RWPE2 (cell line): ENCODE results near the gene CDK3.
A peak's percentile ranks its signal among the peaks of the same experiment; 100 is the strongest.

Experiments
- ATAC-seq: fragments of 200-7000 bp; cut with Tn5 transposase; 3 replicates; pipeline ENCODE4 v1.9.1; 2021; ENCODE audit warnings: low read depth
- DNase-seq: peaks from one replicate; pipeline ENCODE4 v3.0.0-alpha.2; 2020; ENCODE audit warnings: low spot score
- H3K27ac ChIP-seq: fragments of 450-650 bp; 2 replicates; pipeline ENCODE4 v1.5.1; 2017; ENCODE audit warnings: mild to moderate bottlenecking; ENCODE audit not compliant: poor library complexity, severe bottlenecking
- H3K27me3 ChIP-seq: fragments of 250-450 bp; sonication (Bioruptor Pico); 2 replicates; pipeline ENCODE4 v1.5.1; 2021; ENCODE audit warnings: mild to moderate bottlenecking, moderate library complexity; ENCODE audit not compliant: insufficient read depth, poor library complexity, severe bottlenecking
- H3K36me3 ChIP-seq: fragments of 250-450 bp; sonication (Bioruptor Pico); 2 replicates; pipeline ENCODE4 v1.5.1; 2020; ENCODE audit warnings: low read depth, mild to moderate bottlenecking, moderate library complexity
- H3K4me1 ChIP-seq: fragments of 250-450 bp; sonication (Bioruptor Pico); 2 replicates; pipeline ENCODE4 v1.5.1; 2021; ENCODE audit warnings: mild to moderate bottlenecking, moderate library complexity; ENCODE audit not compliant: insufficient read depth, poor library complexity, severe bottlenecking
- H3K4me3 ChIP-seq: fragments of 250-450 bp; sonication (Bioruptor Pico); 2 replicates; pipeline ENCODE4 v1.5.1; 2021; ENCODE audit warnings: mild to moderate bottlenecking, moderate library complexity; ENCODE audit not compliant: severe bottlenecking
- H3K9me3 ChIP-seq: fragments of 250-450 bp; sonication (Bioruptor Pico); 2 replicates; pipeline ENCODE4 v1.5.1; 2021; ENCODE audit warnings: mild to moderate bottlenecking, moderate library complexity; ENCODE audit not compliant: severe bottlenecking
- TF ChIP-seq, protein P1 (sequence below): fragments of 450-650 bp; IDR thresholded peaks from one replicate; pipeline ENCODE4 v1.5.1; 2017; ENCODE audit warnings: mild to moderate bottlenecking, moderate library complexity; ENCODE audit not compliant: poor library complexity, severe bottlenecking

Gene CDK3

DNA sequence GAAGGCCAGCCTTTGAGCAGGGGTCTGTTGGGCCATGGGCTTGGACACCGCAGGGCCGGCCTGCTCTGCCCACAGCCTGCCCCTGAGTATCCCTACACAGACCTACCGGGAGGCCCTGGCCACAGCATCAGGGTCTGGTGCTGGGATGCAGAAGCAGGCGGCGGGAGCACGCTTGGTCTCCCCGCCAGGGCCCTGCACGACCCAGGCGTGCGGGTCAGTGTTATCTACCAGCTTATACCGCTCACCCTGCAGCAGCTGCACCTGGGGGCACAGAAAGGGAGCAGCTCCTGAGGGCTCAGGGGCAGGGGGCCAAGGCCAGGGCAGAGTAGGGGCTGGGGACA, 17.7 kb downstream of the CDK3 start:
- Histone ChIP-seq H3K9me3 (no peaks in the 10 kb centered on the region), H3K27me3 (no peaks in the 10 kb centered on the region), H3K36me3 (peaks cover 30% of the 10 kb centered on the region), H3K4me3 (no peak overlapping the region), H3K4me1 (no peaks in the 10 kb centered on the region), H3K27ac (no peak overlapping the region)
- DNase-seq (peak; percentile 63), ATAC-seq (no peak)
- TF ChIP-seq, protein P1, sequence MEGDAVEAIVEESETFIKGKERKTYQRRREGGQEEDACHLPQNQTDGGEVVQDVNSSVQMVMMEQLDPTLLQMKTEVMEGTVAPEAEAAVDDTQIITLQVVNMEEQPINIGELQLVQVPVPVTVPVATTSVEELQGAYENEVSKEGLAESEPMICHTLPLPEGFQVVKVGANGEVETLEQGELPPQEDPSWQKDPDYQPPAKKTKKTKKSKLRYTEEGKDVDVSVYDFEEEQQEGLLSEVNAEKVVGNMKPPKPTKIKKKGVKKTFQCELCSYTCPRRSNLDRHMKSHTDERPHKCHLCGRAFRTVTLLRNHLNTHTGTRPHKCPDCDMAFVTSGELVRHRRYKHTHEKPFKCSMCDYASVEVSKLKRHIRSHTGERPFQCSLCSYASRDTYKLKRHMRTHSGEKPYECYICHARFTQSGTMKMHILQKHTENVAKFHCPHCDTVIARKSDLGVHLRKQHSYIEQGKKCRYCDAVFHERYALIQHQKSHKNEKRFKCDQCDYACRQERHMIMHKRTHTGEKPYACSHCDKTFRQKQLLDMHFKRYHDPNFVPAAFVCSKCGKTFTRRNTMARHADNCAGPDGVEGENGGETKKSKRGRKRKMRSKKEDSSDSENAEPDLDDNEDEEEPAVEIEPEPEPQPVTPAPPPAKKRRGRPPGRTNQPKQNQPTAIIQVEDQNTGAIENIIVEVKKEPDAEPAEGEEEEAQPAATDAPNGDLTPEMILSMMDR = no peak

DNA sequence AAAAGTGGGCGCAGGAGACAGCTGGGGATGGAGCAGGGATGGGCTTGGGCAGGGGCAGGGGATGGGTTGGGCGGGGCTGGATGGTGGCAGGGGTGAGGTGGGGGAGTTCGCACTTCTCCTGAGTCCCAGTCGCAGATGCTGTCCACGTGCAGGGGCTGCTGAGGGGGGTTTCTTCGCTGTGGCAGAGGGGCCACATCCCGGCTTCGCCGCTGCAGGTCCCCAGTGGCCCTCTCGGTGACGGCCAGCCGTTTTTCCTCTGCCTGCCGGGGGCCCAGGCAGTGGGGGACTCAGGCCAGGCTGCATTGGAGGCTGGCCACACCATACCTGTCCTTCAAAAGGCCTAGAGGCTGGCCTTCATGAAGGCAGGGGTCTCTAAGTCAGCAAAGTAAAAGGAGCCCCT, 18.1 kb downstream of the CDK3 start:
- DNase-seq = peak; percentile 45
- no peaks in the 10 kb centered on the region for H3K9me3 ChIP-seq
- no peaks in the 10 kb centered on the region for H3K4me1 ChIP-seq
- H3K27ac ChIP-seq = no peak overlapping the region
- no peak for ATAC-seq
- no peaks in the 10 kb centered on the region for H3K27me3 ChIP-seq
- TF ChIP-seq, protein P1 = no peak
- peaks cover 30% of the 10 kb centered on the region for H3K36me3 ChIP-seq
- H3K4me3 ChIP-seq = no peak overlapping the region

DNA sequence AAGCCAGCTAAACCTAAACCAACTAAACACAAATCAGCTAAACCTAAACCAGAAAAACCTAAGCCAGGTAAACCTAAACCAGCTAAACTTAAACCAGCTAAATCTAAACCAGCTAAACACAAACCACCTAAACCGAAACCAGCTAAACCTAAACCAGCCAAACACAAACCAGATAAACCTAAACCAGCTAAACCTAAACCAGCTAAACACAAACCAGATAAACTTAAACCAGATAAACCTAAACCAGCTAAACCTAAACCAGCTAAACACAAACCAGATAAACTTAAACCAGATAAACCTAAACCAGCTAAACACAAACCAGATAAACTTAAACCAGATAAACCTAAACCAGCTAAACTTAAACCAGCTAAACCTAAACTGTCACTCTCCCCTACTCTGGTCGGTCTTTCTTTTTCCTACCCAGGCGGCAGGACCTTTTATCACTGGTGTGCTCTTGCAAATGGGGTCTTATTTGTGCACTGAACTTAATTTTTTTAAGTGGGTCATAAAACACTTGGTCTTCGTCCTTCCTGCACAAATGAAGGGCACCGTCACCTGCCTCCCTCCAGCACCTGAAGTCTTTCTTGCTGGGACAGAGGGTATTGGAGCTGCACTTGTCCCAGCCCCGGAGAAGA, 19.3 kb downstream of the CDK3 start:
- Histone ChIP-seq H3K27ac (no peak overlapping the region), H3K9me3 (no peaks in the 10 kb centered on the region), H3K4me3 (no peak overlapping the region), H3K36me3 (peaks cover 19% of the 10 kb centered on the region), H3K4me1 (no peaks in the 10 kb centered on the region), H3K27me3 (no peaks in the 10 kb centered on the region)
- DNase-seq = no peak
- TF ChIP-seq, protein P1 = no peak
- no peak for ATAC-seq

DNA sequence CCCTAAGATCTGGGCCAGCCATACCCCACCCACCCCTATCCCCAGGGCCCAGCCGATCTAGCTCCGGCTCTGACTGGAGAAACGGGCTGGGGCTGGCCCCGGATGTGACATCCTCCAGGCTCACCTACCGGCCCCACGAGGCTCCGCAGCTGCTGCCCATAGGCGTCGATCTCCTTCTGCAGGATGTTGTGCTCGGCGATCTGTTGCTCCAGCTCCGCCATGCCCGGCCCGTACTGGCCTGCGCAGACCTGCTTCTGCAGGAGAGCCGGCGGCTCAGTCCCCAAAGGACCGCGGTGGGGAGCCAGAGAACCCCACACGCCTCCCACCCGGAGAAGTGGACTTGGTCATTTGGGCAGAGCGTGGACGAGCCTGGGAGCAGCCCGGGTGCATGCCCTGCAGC, 21.6 kb downstream of the CDK3 start:
- peak; percentile 65 for DNase-seq

More for the DNA sequence above, 21.6 kb downstream of the CDK3 start:
- ATAC-seq = no peak
- Histone ChIP-seq H3K36me3 (peaks cover 19% of the 10 kb centered on the region), H3K27ac (no peak overlapping the region), H3K9me3 (no peaks in the 10 kb centered on the region), H3K4me1 (no peaks in the 10 kb centered on the region), H3K27me3 (no peaks in the 10 kb centered on the region), H3K4me3 (no peak overlapping the region)
- TF ChIP-seq, protein P1 = no peak
